ENCODE data around the gene PCSK7.

- no peak for TF ChIP-seq CTCF (IDR thresholded peaks at IDR 0.05)
- TF ChIP-seq POLR2A (IDR thresholded peaks at IDR 0.05) = no peak
Measured at GRCh38 chr11:117192401-117192875, 39.4 kb downstream of the PCSK7 start.

Data from lower leg skin (tissue), 3 donors.